ENCODE measurements around the gene GSDMA.
"Not testable (repeated sequence)": the region's sequence is repeated elsewhere in the genome, so short reads cannot be mapped to it uniquely, and the experiment has no call there.

The GSDMA gene

DNA sequence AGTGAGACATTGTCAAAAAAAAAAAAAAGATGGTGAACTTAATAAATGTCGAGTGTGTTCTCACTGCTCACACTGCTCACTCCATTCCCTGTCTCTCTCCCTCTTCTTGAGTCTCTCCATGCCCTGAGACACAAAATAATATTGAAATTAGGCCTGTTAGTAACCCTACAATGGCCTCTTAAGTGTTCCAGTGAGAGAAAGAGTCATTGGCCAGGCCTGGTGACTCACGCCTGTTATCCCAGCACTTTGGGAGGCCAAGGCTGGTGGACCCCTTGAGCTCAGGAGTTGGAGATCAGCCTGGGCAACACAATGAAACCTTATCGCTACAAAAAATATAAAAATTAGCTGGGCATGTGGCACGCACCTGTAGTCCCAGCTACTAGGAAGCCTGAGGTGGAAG lies 36.3 kb downstream of the GSDMA start:
- DNase-seq, result no peak

DNA sequence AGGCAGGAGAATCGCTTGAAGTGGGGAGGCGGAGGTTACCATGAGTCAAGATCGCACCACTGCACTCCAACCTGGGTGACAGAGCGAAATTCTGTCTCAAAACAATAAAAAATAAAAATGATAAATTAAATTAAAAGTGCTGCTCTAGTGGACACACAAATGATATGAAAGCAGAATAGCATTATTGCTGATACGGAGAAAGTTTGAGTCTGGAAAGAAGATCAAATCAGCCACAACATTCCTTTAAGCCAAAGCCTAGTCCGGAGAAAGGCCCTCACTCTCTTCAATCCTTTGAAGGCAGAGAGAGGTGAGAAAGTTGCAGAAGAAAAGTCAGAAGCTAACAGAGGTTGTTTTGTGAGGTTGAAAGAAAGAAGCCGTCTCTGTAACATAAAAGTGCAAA lies 37.4 kb downstream of the GSDMA start:
- no peak for DNase-seq

- not testable (repeated sequence) for DNase-seq
These were observed 38.5 kb downstream of the GSDMA start for GRCh38 chr17:40001335-40001734.

DNA sequence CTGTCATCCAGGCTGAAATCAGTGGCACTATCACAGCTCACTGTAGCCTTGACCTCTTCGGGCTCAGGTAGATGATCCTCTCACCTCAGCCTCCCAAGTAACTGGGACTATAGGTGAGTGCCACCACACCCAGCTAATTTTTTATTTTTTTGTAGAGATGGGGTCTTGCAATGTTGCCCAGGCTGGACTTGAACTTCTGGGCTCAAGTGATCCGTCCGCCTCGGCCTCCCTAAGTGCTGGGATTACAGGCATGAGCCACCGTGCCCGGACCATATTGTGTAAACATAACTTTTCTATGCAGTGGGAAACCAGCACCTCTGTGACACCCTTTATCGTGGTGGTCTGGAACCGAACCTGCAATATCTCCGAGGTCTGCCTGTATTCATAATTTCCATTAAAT lies 41.3 kb downstream of the GSDMA start:
- DNase-seq, result no peak

- DNase-seq, result no peak
These were observed 41.9 kb downstream of the GSDMA start for GRCh38 chr17:40004712-40005111.

GRCh38 chr17:40005520-40005919 lies 42.7 kb downstream of the GSDMA start:
- no peak for DNase-seq

DNA sequence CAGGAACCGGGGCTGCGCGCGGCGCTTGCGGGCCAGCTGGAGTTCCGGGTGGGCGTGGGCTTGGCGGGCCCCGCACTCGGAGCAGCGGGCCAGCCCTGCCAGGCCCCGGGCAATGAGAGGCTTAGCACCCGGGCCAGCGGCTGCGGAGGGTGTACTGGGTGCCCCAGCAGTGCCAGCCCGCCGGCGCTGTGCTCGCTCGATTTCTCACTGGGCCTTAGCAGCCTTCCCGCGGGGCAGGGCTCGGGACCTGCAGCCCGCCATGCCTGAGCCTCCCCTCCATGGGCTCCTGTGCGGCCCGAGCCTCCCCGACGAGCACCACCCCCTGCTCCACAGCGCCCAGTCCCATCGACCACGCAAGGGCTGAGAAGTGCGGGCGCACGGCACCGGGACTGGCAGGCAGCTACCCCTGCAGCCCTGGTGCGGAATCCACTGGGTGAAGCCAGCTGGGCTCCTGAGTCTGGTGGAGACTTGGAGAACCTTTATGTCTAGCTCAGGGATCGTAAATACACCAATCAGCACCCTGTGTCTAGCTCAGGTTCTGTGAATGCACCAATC lies 48.2 kb downstream of the GSDMA start:
- DNase-seq, result not testable (repeated sequence)

DNA sequence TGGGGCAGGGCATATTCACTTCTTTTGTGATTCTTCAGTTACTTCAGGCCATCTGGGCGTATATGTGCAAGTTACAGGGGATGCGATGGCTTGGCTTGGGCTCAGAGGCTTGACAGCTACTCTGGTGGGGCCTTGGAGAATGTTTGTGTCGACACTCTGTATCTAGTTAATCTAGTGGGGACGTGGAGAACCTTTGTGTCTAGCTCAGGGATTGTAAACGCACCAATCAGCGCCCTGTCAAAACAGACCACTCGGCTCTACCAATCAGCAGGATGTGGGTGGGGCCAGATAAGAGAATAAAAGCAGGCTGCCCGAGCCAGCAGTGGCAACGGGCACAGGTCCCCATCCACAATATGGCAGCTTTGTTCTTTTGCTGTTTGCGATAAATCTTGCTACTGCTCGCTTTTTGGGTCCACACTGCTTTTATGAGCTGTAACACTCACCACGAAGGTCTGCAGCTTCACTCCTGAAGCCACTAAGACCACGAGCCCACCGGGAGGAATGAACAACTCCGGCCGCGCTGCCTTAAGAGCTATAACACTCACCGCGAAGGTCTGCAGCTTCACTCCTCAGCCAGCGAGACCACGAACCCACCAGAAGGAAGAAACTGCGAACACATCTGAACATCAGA lies 49.3 kb downstream of the GSDMA start:
- DNase-seq, result not testable (repeated sequence)

DNA sequence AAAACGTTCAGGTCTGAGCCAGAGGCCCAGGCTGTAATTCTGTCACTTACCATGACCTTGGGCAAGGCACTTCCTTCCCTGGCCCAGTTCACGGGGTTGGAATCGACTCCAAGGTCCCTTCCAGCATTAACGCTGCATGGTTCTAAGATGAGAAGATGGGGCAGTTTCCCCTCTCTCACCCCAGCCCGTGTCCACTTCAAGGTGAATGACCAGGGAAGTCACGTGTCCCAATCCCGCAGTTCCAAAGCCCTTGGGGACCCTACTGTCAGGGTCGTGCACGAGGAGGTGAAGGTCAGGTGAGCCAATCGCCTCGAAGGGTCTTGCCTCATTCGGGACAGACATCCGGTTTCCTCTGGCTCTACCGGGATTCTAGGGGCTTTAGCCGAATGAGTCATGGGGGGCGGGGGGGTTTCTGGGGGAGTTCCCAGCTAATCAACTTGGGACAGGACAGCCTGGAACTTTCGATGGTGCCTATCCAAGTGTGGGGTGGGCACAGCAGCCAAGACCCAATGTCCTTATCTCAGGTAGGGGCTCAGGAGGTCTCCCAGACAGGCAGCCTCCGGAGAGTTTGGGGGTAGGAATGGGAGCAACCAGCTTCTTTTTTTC lies 51.7 kb downstream of the GSDMA start:
- DNase-seq, result peak; percentile 26

- DNase-seq, result no peak
These were observed 52.5 kb downstream of the GSDMA start, which contains the start of gene CSF3 for GRCh38 chr17:40015005-40015997. Gene CSF3 (plus strand): TSS chr17:40015440. CDS start chr17:40015475, 35 bp downstream.

GRCh38 chr17:40015998-40016985 lies 53.5 kb downstream of the GSDMA start:
- no peak for DNase-seq

DNA sequence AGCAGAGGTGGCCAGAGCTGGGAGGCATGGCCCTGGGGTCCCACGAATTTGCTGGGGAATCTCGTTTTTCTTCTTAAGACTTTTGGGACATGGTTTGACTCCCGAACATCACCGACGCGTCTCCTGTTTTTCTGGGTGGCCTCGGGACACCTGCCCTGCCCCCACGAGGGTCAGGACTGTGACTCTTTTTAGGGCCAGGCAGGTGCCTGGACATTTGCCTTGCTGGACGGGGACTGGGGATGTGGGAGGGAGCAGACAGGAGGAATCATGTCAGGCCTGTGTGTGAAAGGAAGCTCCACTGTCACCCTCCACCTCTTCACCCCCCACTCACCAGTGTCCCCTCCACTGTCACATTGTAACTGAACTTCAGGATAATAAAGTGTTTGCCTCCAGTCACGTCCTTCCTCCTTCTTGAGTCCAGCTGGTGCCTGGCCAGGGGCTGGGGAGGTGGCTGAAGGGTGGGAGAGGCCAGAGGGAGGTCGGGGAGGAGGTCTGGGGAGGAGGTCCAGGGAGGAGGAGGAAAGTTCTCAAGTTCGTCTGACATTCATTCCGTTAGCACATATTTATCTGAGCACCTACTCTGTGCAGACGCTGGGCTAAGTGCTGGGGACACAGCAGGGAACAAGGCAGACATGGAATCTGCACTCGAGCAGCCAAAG lies 54.7 kb downstream of the GSDMA start:
- no peak for DNase-seq

- DNase-seq, result peak; percentile 47
These were observed 55.7 kb downstream of the GSDMA start for GRCh38 chr17:40018211-40019121.

- DNase-seq, result peak; percentile 71
These were observed 56.6 kb downstream of the GSDMA start for GRCh38 chr17:40019140-40019991.

- DNase-seq, result no peak
These were observed 57.3 kb downstream of the GSDMA start for GRCh38 chr17:40020146-40020545.

DNA sequence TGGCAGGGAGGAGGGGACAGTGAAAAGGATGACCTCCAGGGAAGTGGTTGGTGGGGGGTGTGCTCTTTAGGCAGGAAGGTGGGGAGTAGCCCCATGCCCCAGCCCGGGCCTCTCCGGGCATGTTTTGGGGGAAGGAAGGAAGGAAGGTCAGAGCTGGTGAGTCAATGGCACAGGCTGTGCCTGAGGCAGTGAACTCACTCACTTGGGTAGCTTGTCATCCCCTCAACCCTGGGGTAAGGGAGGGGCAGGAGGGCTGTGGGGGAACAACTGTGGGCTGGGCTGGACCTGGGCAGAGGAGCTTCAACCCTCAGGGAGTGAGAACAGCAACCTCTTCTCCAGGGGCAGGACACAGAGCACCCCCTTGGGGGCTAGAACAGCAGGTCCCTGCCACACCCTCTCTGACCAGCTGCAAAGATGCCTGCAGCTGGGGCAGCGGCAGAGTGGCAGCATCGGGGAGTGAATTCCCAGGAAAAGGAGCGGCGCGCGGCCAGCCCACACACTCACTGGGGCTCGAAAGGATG lies 58.7 kb downstream of the GSDMA start:
- DNase-seq, result peak; percentile 61

DNA sequence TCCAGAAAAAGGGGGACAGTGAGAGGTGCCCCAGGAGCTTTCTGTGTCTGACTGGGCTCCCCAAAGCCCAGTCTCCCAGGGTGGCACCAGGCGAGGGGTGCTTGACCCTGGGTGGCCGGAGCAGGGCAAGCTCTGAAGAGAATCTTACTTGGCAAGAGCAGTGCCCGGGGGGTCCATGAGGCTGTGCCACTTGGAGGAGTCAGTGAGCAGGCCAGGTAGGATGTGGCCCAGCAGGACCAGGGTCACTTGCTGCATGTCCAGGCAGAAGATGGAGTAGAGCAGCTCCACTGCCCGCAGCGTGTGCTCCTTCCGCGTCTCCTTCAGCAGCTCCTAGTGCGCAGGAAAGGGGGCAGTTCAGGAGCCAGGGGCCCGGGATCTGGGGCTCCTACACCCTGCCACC lies 59.7 kb downstream of the GSDMA start:
- no peak for DNase-seq

DNA sequence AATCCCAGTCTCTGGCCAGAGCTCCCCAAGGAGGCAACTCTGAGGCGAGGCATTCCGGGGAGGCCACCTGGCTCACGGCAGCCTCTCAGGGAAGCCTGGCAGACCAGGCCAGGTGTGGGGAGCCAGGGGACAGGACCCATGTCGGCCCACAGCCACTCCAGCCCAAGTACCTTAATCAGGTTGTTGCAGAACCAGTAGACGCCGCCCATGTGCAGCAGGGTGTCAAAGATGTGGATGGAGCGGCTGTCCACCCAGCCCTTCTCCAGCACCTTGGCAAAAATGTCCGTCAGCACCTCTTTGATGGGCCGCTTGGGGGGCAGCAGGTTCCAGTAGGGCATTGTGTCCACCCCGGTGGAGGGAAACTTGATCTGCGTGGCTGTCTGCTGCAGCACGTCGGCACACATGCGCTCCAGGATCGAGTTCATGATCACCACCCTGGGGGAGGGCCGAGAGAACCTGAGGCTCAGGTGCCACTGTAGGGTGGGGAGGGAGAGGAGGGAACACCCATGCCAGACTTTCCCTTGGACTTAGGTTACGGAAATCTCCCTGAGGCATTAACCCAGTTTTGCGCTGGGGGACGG lies 60.2 kb downstream of the GSDMA start:
- no peak for DNase-seq
